Body of pancreas (tissue), 4 donors: ENCODE results near the gene NTN5.

Source experiments
- POLR2A ChIP-seq, 3 donors: fragments of 450-650 bp; IDR thresholded peaks; one replicate each; pipeline ENCODE4 v1.6.1; 2016; ENCODE audit warnings: antibody characterized with exemption in 3 of 3, mild to moderate bottlenecking in 2 of 3
- TF ChIP-seq, protein P1 (sequence below), 7 experiments: fragments of 450-650 bp in 4 of 7; fragments of 200-600 bp in 3 of 7; sonication (generic) in 3 of 7; IDR thresholded peaks; one replicate each; pipeline ENCODE4 v1.5.1; 2016 to 2019; ENCODE audit warnings: antibody characterized with exemption in 7 of 7

DNA sequence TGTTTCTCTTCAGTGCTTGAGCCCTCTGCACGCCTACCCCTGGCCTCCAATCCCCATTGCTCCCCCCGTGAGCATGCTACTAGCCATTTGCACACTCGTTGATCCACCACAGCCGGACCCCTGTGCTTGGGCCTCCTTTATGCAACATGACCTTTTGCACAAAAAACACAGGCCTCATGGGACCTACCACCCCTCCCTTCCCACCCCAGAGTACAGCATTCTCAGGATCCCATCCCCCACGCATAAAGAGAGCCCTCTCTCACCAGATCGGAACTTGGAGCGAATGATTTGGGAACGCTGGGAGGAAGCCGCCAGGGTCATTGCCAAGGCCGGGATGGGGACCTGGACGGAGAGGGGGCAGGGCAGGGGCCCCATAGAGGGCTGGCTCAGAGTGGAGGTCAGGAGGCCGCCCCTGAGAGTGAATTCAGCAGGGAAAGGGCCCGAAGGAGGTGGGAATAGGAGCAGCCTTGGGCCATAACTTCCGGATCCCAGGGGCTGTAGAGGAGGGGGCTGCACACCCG, 46.0 kb upstream of the NTN5 start:
- TF ChIP-seq, protein P1, sequence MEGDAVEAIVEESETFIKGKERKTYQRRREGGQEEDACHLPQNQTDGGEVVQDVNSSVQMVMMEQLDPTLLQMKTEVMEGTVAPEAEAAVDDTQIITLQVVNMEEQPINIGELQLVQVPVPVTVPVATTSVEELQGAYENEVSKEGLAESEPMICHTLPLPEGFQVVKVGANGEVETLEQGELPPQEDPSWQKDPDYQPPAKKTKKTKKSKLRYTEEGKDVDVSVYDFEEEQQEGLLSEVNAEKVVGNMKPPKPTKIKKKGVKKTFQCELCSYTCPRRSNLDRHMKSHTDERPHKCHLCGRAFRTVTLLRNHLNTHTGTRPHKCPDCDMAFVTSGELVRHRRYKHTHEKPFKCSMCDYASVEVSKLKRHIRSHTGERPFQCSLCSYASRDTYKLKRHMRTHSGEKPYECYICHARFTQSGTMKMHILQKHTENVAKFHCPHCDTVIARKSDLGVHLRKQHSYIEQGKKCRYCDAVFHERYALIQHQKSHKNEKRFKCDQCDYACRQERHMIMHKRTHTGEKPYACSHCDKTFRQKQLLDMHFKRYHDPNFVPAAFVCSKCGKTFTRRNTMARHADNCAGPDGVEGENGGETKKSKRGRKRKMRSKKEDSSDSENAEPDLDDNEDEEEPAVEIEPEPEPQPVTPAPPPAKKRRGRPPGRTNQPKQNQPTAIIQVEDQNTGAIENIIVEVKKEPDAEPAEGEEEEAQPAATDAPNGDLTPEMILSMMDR (IDR thresholded peaks at IDR 0.05) = no peak
- TF ChIP-seq POLR2A (IDR thresholded peaks at IDR 0.05) = no peak
